NCI-H128 (cell line): Measurements from ENCODE around the gene NPTXR.
"Not testable (repeated sequence)": the region's sequence is repeated elsewhere in the genome, so short reads cannot be mapped to it uniquely, and the experiment has no call there.

ENCODE experiments used
- DNase-seq: peaks from one replicate; lab custom pipeline; 2025; ENCODE audit not compliant: unreplicated experiment; lab: John Stamatoyannopoulos, UW

Gene NPTXR

GRCh38 chr22:38832005-38832978 is 11.5 kb downstream of the NPTXR start:
- DNase-seq = no peak

DNA sequence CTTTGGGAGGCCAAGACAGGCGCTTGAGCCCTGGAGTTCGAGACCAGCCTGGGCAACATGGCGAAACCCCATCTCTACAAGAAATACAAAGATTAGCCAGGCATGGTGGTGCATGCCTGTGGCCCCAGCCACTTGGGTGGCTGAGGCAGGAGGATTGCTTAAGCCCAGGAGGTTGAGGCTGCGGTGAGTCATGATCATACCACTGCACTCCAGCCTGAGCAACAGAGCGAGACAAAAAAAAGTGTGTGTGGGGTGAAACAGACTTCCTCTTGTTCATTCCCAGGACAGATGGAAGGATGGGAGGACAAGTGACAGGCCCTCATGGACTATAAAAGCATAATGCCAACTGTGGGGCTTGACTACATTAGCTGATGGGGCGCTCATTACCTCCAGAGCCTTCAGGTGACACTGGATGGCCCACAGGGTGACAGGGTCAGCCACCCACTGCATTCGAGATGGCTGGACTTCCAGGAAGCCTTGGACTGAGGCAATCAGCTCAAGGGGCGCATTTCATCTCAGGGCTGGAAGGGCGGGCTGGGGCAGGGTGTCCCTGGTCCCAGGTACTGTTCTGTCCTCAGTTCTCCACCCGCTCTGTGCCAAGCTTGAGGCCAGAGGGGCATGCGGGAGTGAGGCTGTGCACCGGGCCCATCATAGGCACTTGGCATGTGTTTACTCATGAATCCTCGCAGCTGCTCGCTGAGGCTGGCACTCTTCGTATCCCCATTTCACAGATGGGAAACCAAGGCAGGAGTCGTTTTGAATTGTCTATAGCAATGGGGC is 12.5 kb downstream of the NPTXR start:
- DNase-seq = no peak

GRCh38 chr22:38830845-38831108 is 13.1 kb downstream of the NPTXR start:
- DNase-seq = no peak

DNA sequence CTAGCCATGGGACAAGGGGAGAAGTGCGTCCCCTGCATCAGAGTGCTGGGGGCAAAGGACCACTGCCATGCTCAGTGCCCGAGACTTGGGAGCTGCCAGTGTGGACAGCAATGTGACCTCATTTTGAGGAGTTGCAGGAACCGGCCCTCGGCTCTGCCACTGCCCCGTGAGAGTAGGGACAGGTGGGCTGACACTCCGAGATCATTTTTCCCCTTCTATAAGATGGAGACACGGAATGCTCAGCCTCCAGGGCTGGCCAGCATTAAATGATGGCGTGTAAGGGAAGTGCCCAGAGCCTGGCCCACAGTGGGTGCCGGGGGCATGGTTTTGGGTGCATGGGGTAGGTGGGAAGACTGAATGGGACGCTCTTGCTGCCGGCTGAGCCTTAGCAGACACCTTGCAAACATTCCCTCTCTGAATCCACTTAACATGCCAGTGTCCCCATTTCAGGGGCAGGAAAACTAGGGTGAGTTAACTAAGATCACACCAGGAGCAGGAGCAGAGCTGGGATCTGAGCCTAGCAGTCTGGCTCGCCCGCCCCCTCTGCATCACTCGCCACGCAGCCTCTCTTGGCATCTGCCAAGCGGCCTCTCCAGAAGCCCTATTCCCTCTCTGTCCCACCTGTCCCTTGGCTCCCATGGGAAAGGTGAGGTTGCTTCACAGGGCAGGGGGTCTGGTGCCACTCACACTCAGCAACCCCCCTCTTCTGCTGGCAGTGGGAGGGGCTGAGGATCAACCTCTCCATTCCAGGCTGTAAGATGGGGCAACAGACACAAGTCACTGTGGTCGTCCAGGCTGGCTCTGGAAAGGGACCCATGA is 13.6 kb downstream of the NPTXR start:
- DNase-seq = no peak

DNA sequence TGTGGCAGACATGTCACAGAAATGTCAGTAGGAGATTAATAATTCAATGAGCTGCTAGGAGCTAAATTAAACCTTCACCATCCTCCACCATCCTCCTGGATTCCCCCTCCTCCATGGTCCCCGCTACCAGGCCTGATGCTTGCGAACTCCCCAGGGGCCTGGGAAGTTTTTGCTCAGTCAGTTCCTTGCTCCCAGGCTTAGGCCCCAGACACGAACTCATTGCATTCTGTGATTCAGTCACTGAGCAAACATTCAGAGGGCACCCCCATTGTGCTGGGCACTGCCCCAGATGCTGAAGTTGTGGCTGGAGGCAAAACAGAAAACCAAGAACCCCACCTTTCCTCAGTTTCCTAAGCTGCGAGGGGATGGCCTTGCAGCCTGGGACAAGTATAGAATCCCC is 14.3 kb downstream of the NPTXR start:
- no peak for DNase-seq

DNA sequence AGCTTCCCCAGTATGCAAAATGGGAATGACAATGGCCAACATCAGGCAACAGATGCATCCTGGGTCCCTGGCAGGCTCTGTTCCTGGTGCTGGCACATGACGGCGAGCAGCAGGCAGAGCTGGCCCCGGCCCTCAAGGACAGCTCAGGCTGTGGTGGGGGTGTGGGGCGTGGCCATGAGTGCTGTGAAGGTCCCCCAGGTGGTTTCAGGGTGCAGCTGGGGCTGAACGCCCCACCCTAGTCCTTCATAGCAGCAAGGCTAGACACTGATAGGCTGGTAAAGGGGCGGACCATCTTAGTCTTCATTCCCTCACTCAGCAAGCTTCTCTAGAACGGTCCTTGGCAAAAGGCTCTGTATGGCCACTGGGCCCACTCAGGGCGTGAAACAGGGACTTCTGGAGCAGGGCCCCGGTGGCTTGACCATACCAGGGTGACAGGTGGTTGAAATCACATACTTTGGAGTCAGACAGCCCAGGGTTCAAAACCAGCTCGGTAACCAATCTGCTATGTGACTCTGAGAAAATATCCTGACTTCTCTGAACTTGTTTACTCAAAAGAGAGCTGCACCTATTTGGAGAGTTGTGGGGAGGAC is 15.1 kb downstream of the NPTXR start:
- DNase-seq = no peak

DNA sequence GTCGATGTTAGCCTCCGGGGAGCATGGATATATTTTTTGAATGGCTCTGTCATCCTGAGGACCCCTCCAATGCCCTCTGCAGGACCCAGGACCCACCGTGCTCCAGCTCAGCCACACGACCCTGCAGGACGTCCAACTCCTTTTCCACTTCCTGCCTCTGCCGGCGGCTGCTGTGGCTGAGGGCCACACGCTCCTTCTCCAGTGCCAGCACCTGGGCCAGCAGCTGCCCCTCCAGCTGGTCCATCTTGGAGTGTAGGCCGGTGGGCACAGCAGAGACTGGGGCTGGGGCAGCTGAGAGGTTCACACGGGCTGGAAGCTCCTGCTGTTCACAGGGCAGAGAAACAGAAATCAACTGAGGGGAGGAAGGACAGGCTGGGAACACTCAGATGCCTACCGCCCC is 15.6 kb downstream of the NPTXR start:
- DNase-seq = no peak

DNA sequence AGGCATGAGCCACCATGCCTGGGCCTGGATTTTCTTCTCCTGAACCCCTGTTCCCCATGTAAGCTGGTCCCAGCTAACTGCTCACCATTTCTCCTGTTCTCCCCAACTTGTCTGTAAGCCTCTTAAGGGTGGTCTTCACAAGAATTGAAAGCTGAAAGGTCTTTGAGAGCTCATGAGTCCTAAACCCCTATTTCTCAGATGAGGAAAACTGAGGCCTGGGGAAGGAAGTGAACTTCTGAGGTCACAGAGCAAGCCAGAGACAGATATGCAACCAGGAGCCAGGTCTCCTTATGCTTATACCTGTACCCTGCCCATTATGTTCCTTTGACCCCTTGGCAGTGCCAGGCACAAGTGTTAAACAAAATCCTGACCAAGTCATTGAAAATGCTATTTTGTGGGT is 16.3 kb downstream of the NPTXR start:
- DNase-seq = no peak

- no peak for DNase-seq
Observed at GRCh38 chr22:38826801-38827200, 17.0 kb downstream of the NPTXR start.

DNA sequence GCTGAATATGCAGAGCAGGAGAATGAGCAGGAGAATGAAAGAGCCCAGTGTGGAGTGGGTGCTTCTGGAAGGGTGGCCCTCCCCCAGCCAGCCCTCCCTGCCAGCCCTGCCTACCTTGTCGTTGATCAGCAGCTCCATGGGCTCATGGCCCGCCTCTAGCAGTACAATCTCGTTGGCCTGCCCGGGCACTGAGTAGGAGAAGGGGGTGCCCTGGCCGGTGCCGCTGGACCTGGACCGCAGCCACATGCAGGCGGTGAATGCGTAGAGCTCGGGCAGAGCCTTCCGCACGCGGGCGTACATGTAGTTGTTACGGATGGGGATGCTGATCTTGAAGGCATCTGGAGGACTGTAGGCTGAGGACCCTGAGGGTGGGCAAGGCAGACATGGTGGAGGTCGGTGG is 17.4 kb downstream of the NPTXR start:
- no peak for DNase-seq

DNA sequence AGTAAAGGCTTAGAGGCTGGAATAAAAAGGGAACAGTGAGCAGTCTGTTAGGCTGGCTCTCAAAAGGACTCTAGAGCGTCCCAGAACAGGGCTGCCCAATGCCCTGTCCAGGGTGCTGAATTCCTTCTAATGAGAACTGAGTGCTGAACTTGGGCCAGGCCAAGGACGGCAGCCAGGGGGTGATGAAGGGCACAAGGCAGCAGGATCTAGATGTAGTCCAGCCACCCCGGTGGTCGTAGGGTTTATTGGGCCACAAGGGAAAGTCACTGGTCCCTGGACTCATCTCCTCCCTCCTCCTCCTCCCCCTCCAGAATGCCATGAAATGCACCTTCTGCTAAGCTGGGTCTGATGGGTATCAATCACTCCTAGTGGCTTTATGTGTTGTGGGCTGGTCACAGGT is 19.2 kb downstream of the NPTXR start:
- DNase-seq = no peak

DNA sequence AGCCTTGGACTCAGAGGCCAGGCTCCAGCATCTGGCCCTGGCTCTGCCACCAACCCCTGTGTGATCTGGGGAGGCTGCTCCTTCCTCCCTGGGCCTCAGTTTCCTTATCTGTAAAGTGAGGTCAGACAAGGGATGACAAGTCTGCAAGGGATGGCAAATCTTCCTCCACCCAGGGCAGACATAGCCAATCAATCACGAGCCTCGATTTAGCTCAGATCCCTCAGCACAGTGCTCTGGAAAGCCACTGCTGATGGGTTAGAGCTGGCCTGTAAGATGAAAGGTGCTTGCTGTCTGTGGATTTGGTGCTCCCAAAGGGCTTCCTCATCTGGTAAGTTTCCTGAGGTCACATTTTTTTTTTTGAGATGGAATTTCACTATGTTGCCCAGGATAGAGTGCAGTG is 20.2 kb downstream of the NPTXR start:
- no peak for DNase-seq

DNA sequence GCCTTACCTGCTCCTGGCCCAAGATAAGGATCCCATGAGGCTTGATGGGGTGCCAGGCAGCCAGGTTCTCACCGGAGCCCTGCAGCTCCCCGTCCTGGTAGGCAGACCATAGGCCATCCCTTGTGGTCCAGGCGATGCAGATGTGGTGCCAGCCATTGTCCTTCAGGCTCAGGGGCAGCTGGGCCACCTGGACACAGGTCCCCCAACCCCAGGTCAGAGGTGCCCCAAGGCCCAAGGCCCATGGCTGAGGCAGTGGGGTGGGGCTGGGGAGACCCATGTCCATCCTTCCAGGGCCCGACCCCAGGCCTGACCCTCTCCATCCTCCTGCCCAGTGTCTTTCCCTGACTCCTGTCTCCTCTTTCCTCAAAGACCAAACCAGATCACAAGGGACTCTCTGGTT is 20.8 kb downstream of the NPTXR start:
- DNase-seq = no peak

DNA sequence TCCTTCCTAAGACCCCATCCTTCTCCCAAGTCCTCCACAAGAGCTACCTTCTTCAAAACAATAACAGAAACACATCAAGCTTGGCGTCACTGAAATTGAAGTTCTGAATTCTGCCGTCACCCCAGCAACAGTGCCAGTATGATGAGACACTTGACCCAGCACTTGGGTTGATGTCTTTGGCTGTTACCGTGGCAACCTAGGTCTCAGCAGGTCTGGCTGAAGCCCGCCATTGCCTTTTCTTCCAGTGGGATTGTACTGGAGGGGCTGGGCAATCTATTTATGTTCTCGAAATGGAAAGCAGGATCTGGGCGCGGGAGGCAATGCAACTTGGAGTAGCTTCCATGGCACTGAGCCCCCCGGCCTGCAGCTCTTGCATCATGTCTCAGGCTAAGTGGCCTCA is 23.8 kb downstream of the NPTXR start:
- no peak for DNase-seq

- DNase-seq = no peak
Observed at GRCh38 chr22:38819387-38819940, 24.4 kb downstream of the NPTXR start.

- DNase-seq = no peak
Observed at GRCh38 chr22:38817196-38817595, 26.6 kb downstream of the NPTXR start.

DNA sequence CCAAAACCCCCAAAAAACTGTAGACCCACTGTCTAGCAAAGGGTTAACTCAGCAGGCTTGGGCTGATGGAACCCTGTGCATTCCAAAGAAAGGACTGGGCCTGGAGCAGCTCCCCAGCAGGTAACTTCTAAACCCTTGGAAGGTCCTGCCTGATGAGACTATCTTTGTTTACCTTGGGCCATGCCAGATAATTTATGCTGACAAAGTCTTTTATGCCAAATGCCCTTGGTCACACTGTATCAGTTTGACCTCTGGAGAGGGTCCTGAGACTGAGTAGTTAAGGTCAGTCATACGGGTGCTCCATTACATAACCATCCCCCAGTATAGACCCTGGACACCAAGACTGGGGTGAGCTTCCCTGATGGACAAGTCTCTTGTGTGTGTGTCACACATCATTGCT is 28.0 kb downstream of the NPTXR start:
- no peak for DNase-seq

DNA sequence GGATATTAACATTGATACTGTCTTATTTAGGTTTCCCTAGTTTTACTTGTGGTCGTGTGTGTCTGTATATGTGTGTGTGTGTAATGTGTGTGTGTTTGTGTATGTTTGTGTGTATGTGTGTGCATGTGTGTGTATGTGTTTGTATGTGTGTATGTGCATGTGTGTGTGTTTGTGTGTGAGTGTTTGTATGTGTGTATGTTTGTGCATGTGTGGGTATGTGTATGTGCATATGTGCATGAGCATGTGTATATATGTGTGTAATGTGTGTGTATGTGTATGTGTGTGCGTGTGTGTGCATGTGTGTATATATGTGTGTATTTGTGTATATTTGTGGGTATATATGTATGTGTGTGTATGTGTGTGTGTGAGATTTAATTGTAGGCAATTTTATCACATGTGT is 32.6 kb downstream of the NPTXR start:
- DNase-seq = no peak

DNA sequence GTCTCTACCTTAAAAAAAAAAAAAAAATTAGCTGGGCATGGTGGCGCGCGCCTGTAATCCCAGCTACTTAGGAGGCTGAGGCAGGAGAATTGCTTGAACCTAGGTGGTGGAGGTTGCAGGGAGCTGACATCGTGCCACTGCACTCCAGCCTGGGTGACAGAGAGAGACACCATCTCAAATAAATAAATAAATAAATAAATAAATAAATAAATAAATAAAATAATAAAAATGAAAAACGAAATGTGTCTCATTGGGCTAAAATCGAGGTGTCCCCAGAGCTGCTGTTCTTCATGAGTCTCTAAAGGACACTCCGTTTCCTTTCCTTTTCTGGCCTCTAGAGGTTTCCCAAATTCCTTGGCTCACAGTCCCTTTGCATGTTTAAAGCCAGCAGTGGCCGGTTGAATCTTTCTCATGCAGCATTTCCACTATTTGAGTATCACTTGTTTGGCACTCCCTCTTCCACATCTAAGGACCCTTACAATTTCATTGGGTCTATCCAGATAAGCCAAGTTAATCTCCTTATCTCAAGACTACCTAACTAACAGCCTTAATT is 38.7 kb downstream of the NPTXR start:
- not testable (repeated sequence) for DNase-seq

GRCh38 chr22:38802671-38803121 is 41.1 kb downstream of the NPTXR start:
- no peak for DNase-seq
